HCT116 (cell line): Measurements from ENCODE around the gene GDPD5. TPM values are rescaled to one million over a fixed set of nuclear protein-coding genes. Genes with fewer than 3 reads are reported as not detected.

Experiments used
- ATAC-seq: fragments of 200-7000 bp; cut with Tn5 transposase; 2 replicates; pipeline ENCODE4 v1.9.1; 2020; ENCODE audit warnings: mild to moderate bottlenecking, moderate library complexity
- BruUV-seq: library from RNA; stranded (reverse); fragments of 400-500 nt; replicated peaks from 2 replicates; lab custom pipeline; 2021; lab: Mats Ljungman, UMichigan
- CTCF ChIA-PET: fragments of 300-600 bp; sonication (Branson Sonifier 250); formaldehyde crosslinking; loops from one replicate; lab custom pipeline; 2021; ENCODE audit warnings: antibody characterized with exemption; lab: Charles Lee
- POLR2A ChIA-PET: fragments of 300-600, 350-600 bp; sonication (Branson Sonifier 250); formaldehyde crosslinking; loops from one replicate; lab custom pipeline; 2021; ENCODE audit warnings: antibody characterized with exemption; lab: Charles Lee
- RAD21 ChIA-PET, 2 experiments: fragments of 300-600 bp; sonication (Branson Sonifier 250); formaldehyde crosslinking; loops; one replicate each; lab custom pipeline; 2023; ENCODE audit warnings: low total read pairs in 2 of 2; ENCODE audit not compliant: uncharacterized antibody in 2 of 2, unreplicated experiment in 2 of 2, low non-redundant PET in 1 of 2; lab: Charles Lee
- DNase-seq: peaks from one replicate; pipeline ENCODE4 v3.0.0-alpha.2; 2010; ENCODE audit warnings: low read depth, low spot score
- H2AFZ ChIP-seq: fragments of 200-600 bp; shearing (Covaris generic), sonication (generic); 2 replicates; pipeline ENCODE4 v1.6.1; 2017; ENCODE audit warnings: low read depth, mixed run types, mixed read lengths, antibody characterized with exemption, low read length; ENCODE audit not compliant: poor library complexity, severe bottlenecking
- H3K27ac ChIP-seq: 2 replicates; pipeline ENCODE4 v1.5.1; 2012; ENCODE audit warnings: low read depth, low read length
- H3K27me3 ChIP-seq: fragments of 200-600 bp; sonication (generic); 2 replicates; pipeline ENCODE4 v1.6.1; 2016; ENCODE audit warnings: mixed run types, low read length, mixed read lengths; ENCODE audit not compliant: insufficient read depth
- H3K36me3 ChIP-seq, 2 experiments: fragments of 200-500 bp in 1 of 2; fragments of 200-600 bp in 1 of 2; sonication (Bioruptor generic) in 1 of 2; sonication (generic) in 1 of 2; 2 replicates each; pipeline versions ENCODE4 v1.5.1 to v1.6.1; 2014 to 2016; ENCODE audit warnings: low read length in 2 of 2, inconsistent platforms in 1 of 2, mixed read lengths in 1 of 2, mixed run types in 1 of 2; ENCODE audit not compliant: insufficient read depth in 2 of 2, control insufficient read depth in 1 of 2
- H3K4me1 ChIP-seq, 2 experiments: fragments of 200-600 bp in 1 of 2; sonication (generic) in 1 of 2; 2 replicates each; pipeline versions ENCODE4 v1.5.1 to v1.6.1; 2012 to 2017; ENCODE audit warnings: low read length in 2 of 2, inconsistent platforms in 1 of 2, mild to moderate bottlenecking in 1 of 2, mixed read lengths in 1 of 2, mixed run types in 1 of 2, moderate library complexity in 1 of 2; ENCODE audit not compliant: insufficient read depth in 2 of 2, control insufficient read depth in 1 of 2
- H3K4me2 ChIP-seq: fragments of 200-600 bp; sonication (generic); 2 replicates; pipeline ENCODE4 v1.6.1; 2017; ENCODE audit warnings: mixed run types, low read length, mixed read lengths
- H3K4me3 ChIP-seq, 2 experiments: fragments of 200-600 bp in 1 of 2; sonication (generic) in 1 of 2; replicated peaks in 1 of 2; 2 replicates each; pipeline ENCODE4 v1.5.1; 2011 to 2016; ENCODE audit warnings: low read length in 2 of 2, control low read depth in 1 of 2, low read depth in 1 of 2, mild to moderate bottlenecking in 1 of 2, mixed read lengths in 1 of 2, mixed run types in 1 of 2
- H3K79me2 ChIP-seq: fragments of 200-600 bp; sonication (generic); 2 replicates; pipeline ENCODE4 v1.6.1; 2017; ENCODE audit warnings: mild to moderate bottlenecking, mixed run types, low read length, moderate library complexity, mixed read lengths; ENCODE audit not compliant: insufficient read depth
- H3K9ac ChIP-seq: fragments of 200-600 bp; sonication (generic); 2 replicates; pipeline ENCODE4 v1.6.1; 2016; ENCODE audit warnings: low read length, mixed read lengths
- H3K9me2 ChIP-seq: fragments of 200-600 bp; sonication (generic), shearing (Covaris generic); 2 replicates; pipeline ENCODE4 v1.6.1; 2017; ENCODE audit warnings: mixed run types, mild to moderate bottlenecking, moderate library complexity; ENCODE audit not compliant: insufficient read depth
- H3K9me3 ChIP-seq, 2 experiments: fragments of 200-500 bp in 1 of 2; fragments of 200-600 bp in 1 of 2; sonication (Bioruptor generic) in 1 of 2; sonication (generic) in 1 of 2; 2 replicates each; pipeline ENCODE4 v1.6.1; 2014 to 2017; ENCODE audit warnings: low read length in 2 of 2, mixed read lengths in 2 of 2, inconsistent platforms in 1 of 2, low read depth in 1 of 2, mild to moderate bottlenecking in 1 of 2, mixed run types in 1 of 2, moderate library complexity in 1 of 2; ENCODE audit not compliant: control insufficient read depth in 1 of 2, insufficient read depth in 1 of 2
- H4K20me1 ChIP-seq: fragments of 200-600 bp; sonication (generic), shearing (Covaris generic); 2 replicates; pipeline ENCODE4 v1.6.1; 2017; ENCODE audit warnings: mixed run types, mild to moderate bottlenecking, moderate library complexity; ENCODE audit not compliant: insufficient read depth
- EZH2 ChIP-seq: fragments of 200-600 bp; sonication (generic); IDR thresholded peaks from 2 replicates; pipeline ENCODE4 v1.6.1; 2017; ENCODE audit warnings: antibody characterized with exemption, mixed run types
- FOSL1 ChIP-seq: IDR thresholded peaks from 2 replicates; pipeline ENCODE4 v1.6.1; 2012; ENCODE audit warnings: low read depth
- JUND ChIP-seq: IDR thresholded peaks from 2 replicates; pipeline ENCODE4 v1.6.1; 2012
- RAD21 ChIP-seq: IDR thresholded peaks from 2 replicates; pipeline ENCODE4 v1.6.1; 2012; ENCODE audit warnings: low read depth, mild to moderate bottlenecking
- SIN3A ChIP-seq: IDR thresholded peaks from 2 replicates; pipeline ENCODE4 v1.6.1; 2012; ENCODE audit warnings: low read depth
- ZFX ChIP-seq: fragments of 450-650 bp; IDR thresholded peaks from 2 replicates; pipeline ENCODE4 v1.6.1; 2017
- ZNF274 ChIP-seq: fragments of 200-500 bp; sonication (Bioruptor generic); IDR thresholded peaks from 2 replicates; pipeline ENCODE4 v1.6.1; 2014; ENCODE audit warnings: mild to moderate bottlenecking, low read depth, low read length, inconsistent platforms
- intact Hi-C: fragments of 100-400 bp; cut with micrococcal nuclease; formaldehyde crosslinking; loops from 2 replicates; pipeline ENCODE4 v1.10.0; 2022
- total RNA-seq: library from RNA; stranded (reverse); gene quantifications from one replicate; pipeline ENCODE4 v1.2.1, GENCODE V29; 2021; ENCODE audit not compliant: unreplicated experiment
- TF ChIP-seq, protein P1 (sequence below): IDR thresholded peaks from 2 replicates; pipeline ENCODE4 v1.6.1; 2012
- TF ChIP-seq, protein P2 (sequence below), 3 experiments: fragments of 200-600 bp in 1 of 3; sonication (generic) in 1 of 3; IDR thresholded peaks in 2 of 3; conservative IDR thresholded peaks in 1 of 3; 2 replicates each; pipeline ENCODE4 v1.5.1; 2012 to 2017; ENCODE audit warnings: low read depth in 2 of 3, low read length in 2 of 3, antibody characterized with exemption in 1 of 3, borderline replicate concordance in 1 of 3, control low read depth in 1 of 3, mild to moderate bottlenecking in 1 of 3, mixed read lengths in 1 of 3, mixed run types in 1 of 3, moderate library complexity in 1 of 3; ENCODE audit not compliant: insufficient read depth in 1 of 3
- TF ChIP-seq, protein P3 (sequence below): IDR thresholded peaks from 2 replicates; pipeline ENCODE4 v1.6.1; 2012; ENCODE audit warnings: low read depth
- TF ChIP-seq, protein P4 (sequence below): IDR thresholded peaks from 2 replicates; pipeline ENCODE4 v1.6.1; 2012

Gene GDPD5
- total RNA-seq, 1 experiment from 2014 or later, result 27.5 TPM

DNA sequence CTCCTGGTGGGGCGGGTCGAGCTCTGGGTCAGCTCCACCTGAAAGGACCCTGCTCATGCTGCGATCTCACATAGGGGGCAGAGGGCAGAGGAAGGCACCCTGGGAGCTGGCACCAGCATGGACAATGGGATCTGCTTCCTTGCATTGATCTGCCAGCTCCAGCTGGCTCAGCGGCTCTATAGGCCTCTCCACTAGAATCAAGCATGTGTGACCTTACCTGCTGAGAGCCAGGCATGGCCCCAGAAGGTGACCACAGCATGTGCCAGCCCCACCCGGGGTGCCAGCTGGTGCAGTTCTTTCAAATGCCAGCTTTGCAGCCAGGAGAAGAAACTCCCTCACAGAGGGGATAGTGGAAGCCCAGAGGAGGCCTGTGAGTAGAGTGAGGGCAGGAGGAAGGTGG, 70.8 kb downstream of the GDPD5 start:
- no peak overlapping the region for H3K27ac ChIP-seq
- ATAC-seq (no peak), DNase-seq (no peak)
- no peaks in the 10 kb centered on the region for H3K9me3 ChIP-seq
- H3K4me3 ChIP-seq, result no peak overlapping the region
- POLR2A ChIA-PET, result no interaction called here
- no peak overlapping the region for H3K9ac ChIP-seq
- TF ChIP-seq FOSL1 (no peak), SIN3A (no peak), EZH2 (no peak), JUND (no peak), RAD21 (no peak), ZNF274 (no peak), ZFX (no peak)
- TF ChIP-seq, protein P1, sequence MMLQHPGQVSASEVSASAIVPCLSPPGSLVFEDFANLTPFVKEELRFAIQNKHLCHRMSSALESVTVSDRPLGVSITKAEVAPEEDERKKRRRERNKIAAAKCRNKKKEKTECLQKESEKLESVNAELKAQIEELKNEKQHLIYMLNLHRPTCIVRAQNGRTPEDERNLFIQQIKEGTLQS, result no peak
- TF ChIP-seq, protein P2, sequence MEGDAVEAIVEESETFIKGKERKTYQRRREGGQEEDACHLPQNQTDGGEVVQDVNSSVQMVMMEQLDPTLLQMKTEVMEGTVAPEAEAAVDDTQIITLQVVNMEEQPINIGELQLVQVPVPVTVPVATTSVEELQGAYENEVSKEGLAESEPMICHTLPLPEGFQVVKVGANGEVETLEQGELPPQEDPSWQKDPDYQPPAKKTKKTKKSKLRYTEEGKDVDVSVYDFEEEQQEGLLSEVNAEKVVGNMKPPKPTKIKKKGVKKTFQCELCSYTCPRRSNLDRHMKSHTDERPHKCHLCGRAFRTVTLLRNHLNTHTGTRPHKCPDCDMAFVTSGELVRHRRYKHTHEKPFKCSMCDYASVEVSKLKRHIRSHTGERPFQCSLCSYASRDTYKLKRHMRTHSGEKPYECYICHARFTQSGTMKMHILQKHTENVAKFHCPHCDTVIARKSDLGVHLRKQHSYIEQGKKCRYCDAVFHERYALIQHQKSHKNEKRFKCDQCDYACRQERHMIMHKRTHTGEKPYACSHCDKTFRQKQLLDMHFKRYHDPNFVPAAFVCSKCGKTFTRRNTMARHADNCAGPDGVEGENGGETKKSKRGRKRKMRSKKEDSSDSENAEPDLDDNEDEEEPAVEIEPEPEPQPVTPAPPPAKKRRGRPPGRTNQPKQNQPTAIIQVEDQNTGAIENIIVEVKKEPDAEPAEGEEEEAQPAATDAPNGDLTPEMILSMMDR (IDR thresholded peaks at IDR 0.05 in 2 of 3, conservative IDR thresholded peaks at IDR 0.05 in 1 of 3; ENCODE audit: borderline replicate concordance in 1 of 3, insufficient read depth in 1 of 3, low read depth in 2 of 3, low read length in 2 of 3), result no peak
- TF ChIP-seq, protein P3, sequence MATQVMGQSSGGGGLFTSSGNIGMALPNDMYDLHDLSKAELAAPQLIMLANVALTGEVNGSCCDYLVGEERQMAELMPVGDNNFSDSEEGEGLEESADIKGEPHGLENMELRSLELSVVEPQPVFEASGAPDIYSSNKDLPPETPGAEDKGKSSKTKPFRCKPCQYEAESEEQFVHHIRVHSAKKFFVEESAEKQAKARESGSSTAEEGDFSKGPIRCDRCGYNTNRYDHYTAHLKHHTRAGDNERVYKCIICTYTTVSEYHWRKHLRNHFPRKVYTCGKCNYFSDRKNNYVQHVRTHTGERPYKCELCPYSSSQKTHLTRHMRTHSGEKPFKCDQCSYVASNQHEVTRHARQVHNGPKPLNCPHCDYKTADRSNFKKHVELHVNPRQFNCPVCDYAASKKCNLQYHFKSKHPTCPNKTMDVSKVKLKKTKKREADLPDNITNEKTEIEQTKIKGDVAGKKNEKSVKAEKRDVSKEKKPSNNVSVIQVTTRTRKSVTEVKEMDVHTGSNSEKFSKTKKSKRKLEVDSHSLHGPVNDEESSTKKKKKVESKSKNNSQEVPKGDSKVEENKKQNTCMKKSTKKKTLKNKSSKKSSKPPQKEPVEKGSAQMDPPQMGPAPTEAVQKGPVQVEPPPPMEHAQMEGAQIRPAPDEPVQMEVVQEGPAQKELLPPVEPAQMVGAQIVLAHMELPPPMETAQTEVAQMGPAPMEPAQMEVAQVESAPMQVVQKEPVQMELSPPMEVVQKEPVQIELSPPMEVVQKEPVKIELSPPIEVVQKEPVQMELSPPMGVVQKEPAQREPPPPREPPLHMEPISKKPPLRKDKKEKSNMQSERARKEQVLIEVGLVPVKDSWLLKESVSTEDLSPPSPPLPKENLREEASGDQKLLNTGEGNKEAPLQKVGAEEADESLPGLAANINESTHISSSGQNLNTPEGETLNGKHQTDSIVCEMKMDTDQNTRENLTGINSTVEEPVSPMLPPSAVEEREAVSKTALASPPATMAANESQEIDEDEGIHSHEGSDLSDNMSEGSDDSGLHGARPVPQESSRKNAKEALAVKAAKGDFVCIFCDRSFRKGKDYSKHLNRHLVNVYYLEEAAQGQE, result no peak
- TF ChIP-seq, protein P4, sequence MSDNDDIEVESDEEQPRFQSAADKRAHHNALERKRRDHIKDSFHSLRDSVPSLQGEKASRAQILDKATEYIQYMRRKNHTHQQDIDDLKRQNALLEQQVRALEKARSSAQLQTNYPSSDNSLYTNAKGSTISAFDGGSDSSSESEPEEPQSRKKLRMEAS, result no peak
- intact Hi-C loops, result no loop called here
- H4K20me1 ChIP-seq, result no peaks in the 10 kb centered on the region
- no peak overlapping the region for H2AFZ ChIP-seq
- CTCF ChIA-PET, result no interaction called here
- no peaks in the 10 kb centered on the region for H3K79me2 ChIP-seq
- RAD21 ChIA-PET, result no interaction called here
- BruUV-seq, result no TSS peak
- H3K9me2 ChIP-seq, result no peaks in the 10 kb centered on the region
- no peaks in the 10 kb centered on the region for H3K27me3 ChIP-seq
- H3K36me3 ChIP-seq, result no peaks in the 10 kb centered on the region; a peak in 1 of 4 replicates
- no peaks in the 10 kb centered on the region for H3K4me1 ChIP-seq
- no peak overlapping the region for H3K4me2 ChIP-seq
